Activated CD8-positive, alpha-beta memory T cell treated with anti-CD3 and anti-CD28 coated beads for 48 hours (primary cell): ENCODE measurements around the gene SPOCD1.

Experiments used
- DNase-seq, 3 experiments: peaks; one replicate each; pipeline ENCODE4 v3.0.0-alpha.2; 2020; ENCODE audit warnings: low read depth in 2 of 3, low spot score in 2 of 3

The SPOCD1 gene

GRCh38 chr1:31788138-31788824, 27.5 kb downstream of the SPOCD1 start:
- DNase-seq = peak; percentile 75 to 92 (median 92)

GRCh38 chr1:31787786-31788137, 28.1 kb downstream of the SPOCD1 start:
- DNase-seq = no peak

- DNase-seq = no peak
These were observed 28.6 kb downstream of the SPOCD1 start for GRCh38 chr1:31787261-31787660.

GRCh38 chr1:31786366-31787060, 29.3 kb downstream of the SPOCD1 start:
- DNase-seq = no peak

- no peak for DNase-seq
These were observed 29.9 kb downstream of the SPOCD1 start for GRCh38 chr1:31785947-31786290.

- no peak for DNase-seq
These were observed 30.5 kb downstream of the SPOCD1 start for GRCh38 chr1:31785020-31785946.

- no peak for DNase-seq
These were observed 31.3 kb downstream of the SPOCD1 start for GRCh38 chr1:31784356-31785019.

GRCh38 chr1:31783846-31784245, 32.0 kb downstream of the SPOCD1 start:
- no peak for DNase-seq

GRCh38 chr1:31782421-31783410, 33.1 kb downstream of the SPOCD1 start:
- no peak for DNase-seq

GRCh38 chr1:31781756-31782371, 34.0 kb downstream of the SPOCD1 start:
- DNase-seq = no peak

GRCh38 chr1:31781138-31781755, 34.6 kb downstream of the SPOCD1 start:
- no peak for DNase-seq

GRCh38 chr1:31780632-31781031, 35.2 kb downstream of the SPOCD1 start:
- no peak for DNase-seq

GRCh38 chr1:31779687-31780086, 36.1 kb downstream of the SPOCD1 start:
- DNase-seq = no peak

GRCh38 chr1:31778763-31779488, 36.9 kb downstream of the SPOCD1 start:
- DNase-seq = no peak

- DNase-seq = no peak
These were observed 39.3 kb downstream of the SPOCD1 start for GRCh38 chr1:31776516-31776915.

- DNase-seq = no peak
These were observed 39.8 kb downstream of the SPOCD1 start for GRCh38 chr1:31776032-31776431.

GRCh38 chr1:31775210-31775999, 40.4 kb downstream of the SPOCD1 start:
- DNase-seq = no peak

GRCh38 chr1:31774495-31774894, 41.3 kb downstream of the SPOCD1 start:
- no peak for DNase-seq
